DMS153 treated with DMSO at 0.1 percent for 48 hours (cell line): ENCODE results near the gene C6orf58.

ENCODE experiments used
- DNase-seq: peaks from one replicate; lab custom pipeline; 2025; ENCODE audit not compliant: unreplicated experiment; lab: John Stamatoyannopoulos, UW

The C6orf58 gene

DNA sequence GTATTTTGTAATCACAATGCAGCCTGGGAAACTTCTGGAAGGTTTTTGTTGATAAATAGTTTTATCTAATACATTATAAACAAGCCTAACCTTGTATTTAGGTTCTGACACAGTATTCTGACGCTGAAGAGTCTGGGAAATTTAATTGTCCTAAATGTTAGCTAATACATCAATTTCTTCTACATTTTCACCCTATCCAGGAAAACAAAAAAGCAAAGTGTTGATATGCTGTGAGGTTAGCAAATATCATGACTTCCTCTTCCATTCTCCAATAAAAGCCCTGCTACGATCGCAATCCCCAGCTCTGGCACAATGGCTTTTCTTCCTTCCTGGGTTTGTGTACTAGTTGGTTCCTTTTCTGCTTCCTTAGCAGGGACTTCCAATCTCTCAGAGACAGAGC is at the start of gene C6orf58:
Gene C6orf58 (plus strand): TSS at position 301 of the 400 bp plus-strand sequence. CDS start 12 bp downstream, at position 313.
- no peak for DNase-seq

GRCh38 chr6:127533011-127533410 is 44.0 kb upstream of the C6orf58 start:
- DNase-seq: no peak

- DNase-seq: no peak
These were observed 43.2 kb upstream of the C6orf58 start for GRCh38 chr6:127533736-127534135.

DNA sequence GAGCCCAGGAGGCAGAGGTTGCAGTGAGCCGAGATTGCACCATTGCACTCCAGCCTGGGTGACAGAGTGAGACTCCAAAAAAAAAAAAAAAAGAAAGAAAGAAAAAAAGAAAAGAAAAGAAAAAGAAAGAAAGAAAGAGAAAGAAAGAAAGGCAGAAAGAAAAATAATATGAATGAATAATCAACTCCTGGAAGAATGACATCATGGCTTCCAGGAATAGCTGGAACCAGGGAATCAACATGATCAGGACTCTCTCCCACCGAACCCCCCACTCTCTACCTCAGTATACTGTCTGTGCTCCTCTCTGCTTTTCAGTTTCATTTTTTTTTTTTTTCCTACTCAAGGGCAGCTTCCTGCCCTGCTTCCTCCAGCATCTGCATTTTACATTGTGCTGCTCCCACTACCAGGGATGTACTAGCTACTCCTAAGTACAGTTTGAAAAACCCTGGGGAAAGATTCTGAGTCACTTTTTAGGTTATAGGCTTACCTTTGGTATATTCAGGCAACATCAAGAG is 38.2 kb upstream of the C6orf58 start:
- no peak for DNase-seq

GRCh38 chr6:127539272-127539671 is 37.7 kb upstream of the C6orf58 start:
- DNase-seq: peak; percentile 41

DNA sequence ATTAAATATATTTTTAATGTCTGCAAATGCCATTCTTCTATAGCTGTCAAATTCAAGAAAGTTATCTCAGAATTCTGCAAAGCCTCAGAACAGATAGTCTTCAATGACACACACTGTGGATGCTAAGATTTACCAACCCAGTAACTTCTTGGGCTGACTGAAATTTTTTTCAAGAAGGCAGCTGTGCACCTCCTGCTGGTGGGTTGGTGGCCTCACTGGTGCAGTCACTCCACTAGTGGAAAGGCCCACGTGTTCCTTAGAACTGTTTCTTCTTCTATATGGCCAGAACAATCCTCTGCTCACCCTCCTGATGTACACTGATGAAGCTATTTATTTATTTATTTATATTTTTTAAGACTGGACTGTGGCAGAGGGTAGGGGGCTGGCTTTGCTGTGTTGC is 29.8 kb upstream of the C6orf58 start:
- DNase-seq: no peak

GRCh38 chr6:127547904-127548649 is 28.9 kb upstream of the C6orf58 start:
- DNase-seq: no peak

DNA sequence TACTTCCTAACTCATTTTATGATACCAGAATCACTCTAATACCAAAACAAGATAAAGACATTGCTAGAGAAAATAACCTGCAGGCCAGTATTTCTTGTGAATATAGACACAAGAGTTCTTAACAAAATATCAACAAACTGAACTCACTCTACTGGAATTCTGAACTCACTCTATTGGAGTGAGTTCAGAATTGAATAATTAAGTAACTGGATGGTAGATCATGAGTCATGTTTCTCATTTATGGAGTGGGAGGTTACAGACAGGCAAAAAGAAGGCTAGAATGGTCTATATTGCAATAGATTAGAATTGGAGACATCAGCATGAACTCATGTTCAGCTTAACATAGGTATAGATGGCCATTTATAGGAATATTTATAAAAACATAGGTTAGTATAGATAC is 26.6 kb upstream of the C6orf58 start:
- no peak for DNase-seq

DNA sequence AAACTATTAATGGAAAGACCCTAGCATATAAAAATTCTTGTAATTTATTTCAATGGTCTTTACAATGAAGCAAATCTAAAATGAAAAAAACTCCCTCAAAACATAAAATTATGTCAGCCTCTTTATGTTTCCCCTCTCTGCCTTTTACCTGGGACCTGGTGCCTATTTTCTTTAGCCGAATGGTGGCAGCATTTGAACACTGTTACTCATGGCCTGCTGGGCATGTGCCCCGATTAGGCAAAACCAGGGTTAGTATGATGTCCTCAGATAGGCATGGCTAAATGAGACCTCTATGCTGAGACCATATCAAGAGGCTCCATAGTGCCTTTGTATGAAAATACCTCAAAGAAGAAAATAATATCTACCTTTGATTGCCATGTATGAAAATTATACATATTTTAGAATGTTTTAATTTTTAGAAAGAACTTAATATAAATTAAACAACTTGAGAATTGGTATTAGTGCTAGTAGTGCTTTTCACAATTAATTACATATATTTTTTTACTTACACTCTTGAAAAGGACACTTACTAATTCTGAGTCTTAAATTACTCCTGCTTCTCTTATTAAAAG is 22.5 kb upstream of the C6orf58 start:
- peak; percentile 24 for DNase-seq

GRCh38 chr6:127561660-127562059 is 15.3 kb upstream of the C6orf58 start:
- no peak for DNase-seq

GRCh38 chr6:127564761-127565160 is 12.2 kb upstream of the C6orf58 start:
- no peak for DNase-seq

GRCh38 chr6:127566119-127566518 is 10.9 kb upstream of the C6orf58 start:
- DNase-seq: no peak

GRCh38 chr6:127566651-127567050 is 10.3 kb upstream of the C6orf58 start:
- DNase-seq: no peak

DNA sequence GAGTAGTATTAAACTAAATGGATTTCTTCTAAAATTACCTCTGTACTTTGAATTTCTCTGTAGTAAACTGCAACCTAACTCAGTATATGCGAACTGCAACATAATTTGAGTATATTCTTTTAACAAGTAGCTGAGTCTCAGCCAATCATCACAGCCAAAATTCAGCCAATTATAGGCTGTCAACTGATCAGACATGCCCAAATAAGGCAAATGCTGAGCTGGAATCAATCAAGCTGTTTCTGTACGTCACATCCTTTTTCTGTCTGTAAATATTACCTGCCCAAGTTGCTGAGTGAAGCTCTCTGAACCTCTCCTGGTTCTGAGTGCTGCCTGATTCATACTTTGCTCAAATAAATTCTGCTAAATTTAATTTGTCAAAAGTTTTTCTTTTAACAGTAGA is 9.5 kb upstream of the C6orf58 start:
- no peak for DNase-seq

DNA sequence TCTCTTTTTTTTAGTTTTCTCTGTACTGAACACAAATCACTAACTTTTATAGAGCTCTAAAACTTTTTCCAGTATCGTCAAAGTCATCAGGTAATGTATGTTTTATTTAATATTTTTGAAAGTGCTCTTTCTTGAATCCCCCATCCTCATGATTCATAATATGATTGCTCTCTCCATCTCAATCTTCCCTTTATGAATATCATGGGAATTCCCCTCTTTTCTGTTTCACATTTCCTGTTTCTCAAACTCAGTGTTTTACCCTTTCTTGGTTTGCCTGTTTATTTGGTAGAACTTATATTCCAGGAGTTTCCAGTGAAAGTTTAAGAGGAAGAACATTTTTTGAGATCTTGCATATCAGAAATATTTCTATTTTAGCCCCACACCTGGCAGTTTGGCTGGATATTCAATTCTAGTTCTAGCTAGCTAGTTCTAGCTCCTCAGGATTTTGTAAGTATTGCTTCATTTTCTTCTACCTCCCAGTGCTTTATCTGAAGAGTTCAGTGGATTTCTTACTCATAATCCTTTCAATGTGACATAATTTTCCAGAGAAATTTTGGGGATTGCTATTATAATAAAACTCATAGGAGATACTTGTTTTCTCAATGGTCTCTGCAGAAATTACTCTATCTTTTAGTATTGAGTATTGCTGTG is 6.1 kb upstream of the C6orf58 start:
- DNase-seq: no peak

- DNase-seq: no peak
These were observed 1.9 kb downstream of the C6orf58 start for GRCh38 chr6:127578900-127579299.

GRCh38 chr6:127581576-127581975 is 4.6 kb downstream of the C6orf58 start:
- DNase-seq: no peak

- no peak for DNase-seq
These were observed 5.9 kb downstream of the C6orf58 start for GRCh38 chr6:127582777-127583462.

DNA sequence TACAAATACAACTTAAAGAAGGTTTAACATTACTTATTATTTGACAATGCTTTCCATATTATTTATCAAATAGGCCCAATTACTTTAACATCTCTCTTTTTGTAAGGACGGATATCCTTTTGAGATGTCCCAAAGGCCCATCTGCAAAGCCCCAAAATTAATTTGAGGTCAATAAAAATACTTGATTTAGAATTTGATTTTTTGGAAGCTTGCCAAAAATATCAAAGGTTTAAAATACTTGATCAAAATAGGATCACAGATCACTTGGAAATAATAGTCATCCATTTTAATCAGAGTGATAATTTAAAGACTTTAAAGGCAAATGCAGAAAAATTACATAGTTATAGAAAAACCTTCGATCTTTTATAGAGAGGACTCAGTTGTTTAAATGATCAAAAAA is 8.1 kb downstream of the C6orf58 start:
- no peak for DNase-seq

DNA sequence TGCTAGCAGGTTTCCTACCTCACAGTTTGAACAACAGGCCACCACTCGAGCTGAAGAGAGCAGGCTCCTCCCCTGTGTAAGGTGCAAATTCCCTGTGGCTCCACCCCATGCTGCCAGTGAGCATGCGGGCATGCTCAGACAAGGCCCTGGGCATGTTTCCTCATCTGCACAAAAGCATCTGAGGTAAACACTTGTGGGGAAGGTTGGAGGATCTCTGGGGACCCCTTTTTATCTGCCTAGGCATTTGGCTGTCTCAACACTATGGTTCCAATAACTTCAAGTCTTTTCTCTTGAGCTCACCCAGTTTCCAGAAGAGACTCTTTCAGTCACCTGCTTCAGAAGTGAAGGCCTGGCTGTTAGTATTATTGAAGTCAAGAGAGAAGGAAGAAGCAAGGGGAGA is 9.4 kb downstream of the C6orf58 start:
- DNase-seq: peak; percentile 16

GRCh38 chr6:127587875-127588274 is 10.9 kb downstream of the C6orf58 start:
- DNase-seq: no peak

DNA sequence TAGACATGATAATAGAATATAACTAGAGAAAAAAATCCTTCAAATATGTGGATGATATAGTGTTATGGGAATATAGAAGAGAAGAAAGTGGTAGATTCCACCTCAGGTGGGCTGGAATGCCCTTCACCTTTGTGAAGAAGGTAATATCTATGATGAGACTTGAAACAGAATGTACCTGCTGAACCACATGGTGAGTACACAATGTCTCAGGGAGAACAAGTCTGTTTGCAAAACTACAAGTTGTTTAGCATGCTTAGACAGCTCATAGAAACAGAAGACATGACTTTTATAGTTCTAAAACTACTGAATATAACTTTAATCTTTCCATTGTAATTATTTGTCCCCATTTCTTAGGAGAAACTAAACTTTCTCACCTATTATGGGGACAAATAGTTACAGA is 12.2 kb downstream of the C6orf58 start:
- DNase-seq: no peak
